NCI-H187 (cell line): ENCODE results near the gene LRP5.
"Not testable (repeated sequence)": the region's sequence is repeated elsewhere in the genome, so short reads cannot be mapped to it uniquely, and the experiment has no call there.

Experiments
- DNase-seq, 2 experiments: peaks; one replicate each; lab custom pipeline; 2025; lab: John Stamatoyannopoulos, UW

LRP5 gene

DNA sequence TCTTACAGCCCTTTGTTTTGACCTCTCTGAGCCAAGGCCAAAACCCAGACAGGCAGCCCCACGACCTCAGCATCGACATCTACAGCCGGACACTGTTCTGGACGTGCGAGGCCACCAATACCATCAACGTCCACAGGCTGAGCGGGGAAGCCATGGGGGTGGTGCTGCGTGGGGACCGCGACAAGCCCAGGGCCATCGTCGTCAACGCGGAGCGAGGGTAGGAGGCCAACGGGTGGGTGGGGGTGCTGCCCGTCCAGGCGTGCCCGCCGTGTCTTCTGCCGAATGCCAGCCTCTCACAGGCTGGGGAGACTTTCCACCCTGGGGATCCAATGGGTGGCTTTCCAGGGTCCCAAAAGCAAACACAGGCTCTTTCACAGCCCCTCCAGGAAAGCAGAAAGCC lies 111.1 kb downstream of the LRP5 start:
- DNase-seq = no peak

DNA sequence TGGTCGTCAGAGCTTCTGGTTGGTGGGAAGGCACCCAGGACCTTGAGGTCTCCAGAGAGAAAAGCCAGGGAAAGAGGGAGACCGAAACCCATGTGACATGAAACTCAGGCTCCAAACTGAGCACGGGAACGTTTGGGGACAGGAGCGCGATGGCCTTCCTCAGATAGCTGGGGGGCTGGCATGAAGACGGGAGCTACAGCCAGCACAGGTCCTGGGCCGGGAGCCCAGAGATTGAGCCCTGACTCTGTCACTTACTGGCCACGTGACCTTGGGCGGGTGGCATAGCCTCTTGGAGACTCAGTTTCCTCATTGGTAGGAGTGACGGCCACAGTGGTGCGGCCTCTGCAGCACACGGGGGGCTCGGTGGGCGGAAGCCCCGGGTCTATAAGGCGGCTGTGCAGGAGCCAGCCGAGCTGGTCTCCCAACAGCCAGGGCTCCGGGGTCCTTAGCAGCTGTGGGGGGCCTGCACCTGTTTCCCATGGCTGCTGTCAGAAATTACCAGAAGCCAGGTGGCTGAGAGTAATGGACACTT lies 111.8 kb downstream of the LRP5 start:
- DNase-seq = no peak

DNA sequence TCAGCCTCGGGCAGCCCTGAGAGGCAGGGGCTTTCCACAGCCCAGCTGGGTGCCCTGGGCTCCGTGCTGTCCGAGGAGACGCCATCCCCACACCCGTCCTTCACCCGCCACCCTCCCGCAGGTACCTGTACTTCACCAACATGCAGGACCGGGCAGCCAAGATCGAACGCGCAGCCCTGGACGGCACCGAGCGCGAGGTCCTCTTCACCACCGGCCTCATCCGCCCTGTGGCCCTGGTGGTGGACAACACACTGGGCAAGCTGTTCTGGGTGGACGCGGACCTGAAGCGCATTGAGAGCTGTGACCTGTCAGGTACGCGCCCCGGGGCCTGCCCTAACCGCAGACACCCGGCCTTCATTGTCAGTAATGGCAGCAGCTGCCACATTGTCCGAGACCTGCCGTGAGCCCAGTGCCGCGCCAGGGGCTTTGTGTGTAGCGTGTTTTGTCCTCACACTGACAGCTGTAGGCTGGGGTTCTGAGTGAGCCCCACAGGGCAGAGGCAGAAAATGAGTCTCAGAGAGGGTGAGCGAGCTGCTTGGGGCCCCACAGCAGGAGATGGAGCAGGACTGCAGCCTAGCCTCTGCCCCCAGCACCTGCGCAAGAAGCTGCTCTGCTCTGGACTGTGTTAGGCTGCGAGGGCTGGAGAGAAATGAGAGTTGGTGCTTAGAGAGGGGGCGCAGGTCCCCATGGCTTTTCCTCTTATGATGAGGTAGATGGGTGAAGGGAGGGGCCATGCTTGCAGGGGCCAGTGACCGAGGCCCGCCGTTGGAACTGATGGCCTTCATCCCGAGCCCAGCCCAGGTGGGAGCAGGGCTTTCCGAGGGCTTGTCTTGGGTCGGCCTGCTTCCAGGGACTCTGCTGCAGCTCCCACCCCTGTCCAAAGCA lies 112.8 kb downstream of the LRP5 start:
- DNase-seq = no peak

DNA sequence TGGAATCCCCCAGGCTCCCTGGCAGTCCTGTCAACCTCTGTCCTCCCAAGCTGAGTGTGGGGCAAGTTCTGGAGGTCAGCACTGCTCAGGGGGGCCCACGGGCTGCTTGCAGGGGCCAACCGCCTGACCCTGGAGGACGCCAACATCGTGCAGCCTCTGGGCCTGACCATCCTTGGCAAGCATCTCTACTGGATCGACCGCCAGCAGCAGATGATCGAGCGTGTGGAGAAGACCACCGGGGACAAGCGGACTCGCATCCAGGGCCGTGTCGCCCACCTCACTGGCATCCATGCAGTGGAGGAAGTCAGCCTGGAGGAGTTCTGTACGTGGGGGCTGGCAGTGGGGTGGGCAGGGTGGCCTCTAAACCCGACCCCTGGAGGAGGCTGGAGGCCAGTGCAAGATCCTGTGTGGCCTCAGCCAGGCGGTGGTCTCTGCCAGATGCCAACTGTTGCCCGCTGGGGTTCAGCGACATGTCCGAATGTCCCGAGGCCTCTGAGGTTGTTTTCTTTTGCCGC lies 113.5 kb downstream of the LRP5 start:
- DNase-seq = no peak

DNA sequence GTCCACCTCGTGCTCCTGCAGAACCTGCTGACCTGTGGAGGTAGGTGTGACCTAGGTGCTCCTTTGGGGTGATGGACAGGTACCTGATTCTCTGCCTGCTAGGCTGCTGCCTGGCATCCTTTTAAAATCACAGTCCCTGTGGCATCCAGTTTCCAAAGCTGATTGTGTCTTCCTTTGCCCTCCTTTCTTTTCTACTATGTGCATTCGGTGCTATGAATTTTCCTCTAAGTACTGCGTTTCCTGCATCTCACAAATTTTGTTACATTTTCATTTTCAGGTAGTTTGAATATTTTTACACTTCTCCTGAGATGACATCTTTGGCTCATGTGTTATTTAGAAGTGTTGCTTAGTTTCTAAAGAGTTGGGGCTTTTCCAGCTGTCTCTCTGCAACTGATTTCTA lies 117.3 kb downstream of the LRP5 start:
- no peak for DNase-seq

DNA sequence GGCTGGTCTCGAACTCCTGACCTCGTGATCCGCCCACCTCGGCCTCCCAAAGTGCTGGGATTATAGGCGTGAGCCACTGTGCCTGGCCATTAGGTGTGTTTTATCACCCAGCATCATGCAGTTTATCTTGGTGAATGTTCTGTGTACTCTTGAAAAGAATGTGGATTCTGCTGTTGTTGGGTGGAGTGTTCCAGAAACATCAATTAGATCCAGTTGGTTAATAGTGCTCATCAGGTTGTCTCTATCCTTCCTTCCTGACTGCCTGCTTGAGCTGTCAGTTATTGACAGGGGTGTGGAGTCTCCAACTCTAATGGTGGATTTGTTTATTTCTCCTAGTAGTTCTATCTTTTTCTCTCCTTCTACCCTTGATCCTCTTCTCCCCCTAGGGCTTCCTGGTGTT lies 118.0 kb downstream of the LRP5 start:
- no peak for DNase-seq

DNA sequence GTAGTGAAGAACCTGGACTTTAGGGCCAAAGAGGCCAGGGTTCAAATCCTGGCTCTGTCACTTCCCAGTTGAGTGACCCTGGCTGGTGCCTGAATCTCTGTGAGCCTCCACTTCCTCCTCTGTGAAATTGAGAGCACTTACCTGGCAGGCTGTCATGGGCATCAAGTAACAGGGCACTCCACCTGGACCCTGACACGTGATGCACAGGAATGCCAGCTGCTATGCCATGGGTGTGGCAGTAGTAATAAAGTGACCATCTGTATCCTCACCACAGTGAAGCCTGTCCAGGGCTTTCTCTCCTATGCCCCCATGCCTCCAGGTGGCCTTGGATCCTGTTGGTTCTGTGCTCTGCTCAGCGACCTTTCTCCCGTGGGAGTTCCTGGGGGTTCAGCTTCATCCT lies 118.4 kb downstream of the LRP5 start:
- DNase-seq = no peak

DNA sequence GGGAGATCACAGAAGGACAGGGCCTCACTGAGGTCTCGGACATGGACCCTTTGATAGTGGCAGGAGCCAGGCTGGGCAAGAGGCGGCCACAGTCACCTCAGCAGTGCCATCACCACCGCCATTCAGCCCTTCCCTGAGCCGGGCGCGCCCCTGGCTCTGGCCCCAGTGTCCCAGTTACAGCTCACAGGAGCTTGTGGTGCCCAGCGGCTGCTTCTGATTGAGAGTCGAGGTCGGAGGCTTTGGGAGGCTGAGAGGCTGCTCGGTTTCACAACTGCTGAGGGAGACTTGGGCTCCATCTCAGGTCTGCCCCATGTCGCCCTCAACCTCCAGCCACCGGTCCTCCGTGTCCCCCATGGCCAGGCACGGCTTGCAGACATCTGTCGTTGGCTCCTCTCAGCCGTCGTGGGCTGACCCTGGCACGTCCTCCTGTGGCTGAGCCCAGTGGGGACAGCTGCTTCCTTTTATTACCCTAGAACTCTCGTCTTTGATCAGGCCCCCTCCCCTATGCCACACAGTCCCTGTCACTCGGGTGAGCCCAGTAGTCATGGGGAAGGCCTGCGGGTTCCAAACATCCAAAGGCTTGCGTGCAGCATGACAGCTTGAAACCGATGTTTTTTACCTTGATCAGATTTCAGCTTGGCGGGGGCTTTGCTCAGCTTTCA lies 119.7 kb downstream of the LRP5 start:
- DNase-seq = no peak

DNA sequence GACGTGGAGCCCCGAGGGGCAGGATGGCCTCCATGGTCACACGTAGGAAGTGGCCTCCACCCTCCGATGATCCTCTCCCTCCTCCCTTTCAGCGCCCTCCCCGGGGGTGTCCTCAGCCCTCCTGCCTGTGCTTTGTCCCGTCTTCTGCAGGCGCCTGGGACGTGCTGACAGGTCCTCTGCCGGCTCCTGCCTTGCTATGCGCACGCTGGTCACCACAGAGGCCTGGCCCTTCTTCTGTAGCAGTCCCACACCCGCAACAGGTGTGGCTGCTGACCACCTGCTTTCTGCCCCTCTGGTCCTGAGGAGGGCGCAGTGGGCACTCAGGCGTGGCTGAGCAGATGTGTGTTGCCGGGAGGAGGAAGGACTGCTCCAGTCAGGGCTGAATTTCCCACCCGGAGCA lies 120.5 kb downstream of the LRP5 start:
- DNase-seq = no peak

DNA sequence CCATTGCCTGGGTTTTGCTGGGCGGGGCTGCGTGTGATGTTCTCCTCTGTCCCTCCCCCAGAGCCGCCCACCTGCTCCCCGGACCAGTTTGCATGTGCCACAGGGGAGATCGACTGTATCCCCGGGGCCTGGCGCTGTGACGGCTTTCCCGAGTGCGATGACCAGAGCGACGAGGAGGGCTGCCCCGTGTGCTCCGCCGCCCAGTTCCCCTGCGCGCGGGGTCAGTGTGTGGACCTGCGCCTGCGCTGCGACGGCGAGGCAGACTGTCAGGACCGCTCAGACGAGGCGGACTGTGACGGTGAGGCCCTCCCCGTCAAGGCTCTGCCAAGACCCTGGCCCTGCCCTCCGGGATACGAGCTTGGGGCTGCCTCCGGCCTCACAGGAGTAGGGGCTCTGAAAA lies 121.2 kb downstream of the LRP5 start:
- no peak for DNase-seq

DNA sequence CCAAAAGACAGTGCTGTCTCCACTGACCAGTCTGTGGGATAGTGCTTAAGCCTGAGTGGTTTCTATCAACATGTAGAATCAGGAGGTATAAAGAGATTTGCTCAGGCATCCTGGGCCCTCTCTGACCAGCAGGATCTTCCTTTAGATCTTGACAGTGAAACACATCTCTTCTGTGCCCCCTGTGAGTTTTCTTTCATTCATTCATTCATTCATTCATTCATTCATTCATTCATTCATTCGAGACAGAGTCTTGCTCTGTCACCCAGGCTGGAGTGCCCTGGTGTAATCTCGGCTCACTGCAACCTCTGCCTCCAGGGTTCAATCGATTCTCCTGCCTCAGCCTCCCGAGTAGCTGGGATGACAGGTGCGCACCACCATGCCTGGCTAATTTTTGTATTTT lies 121.8 kb downstream of the LRP5 start:
- DNase-seq = not testable (repeated sequence)

DNA sequence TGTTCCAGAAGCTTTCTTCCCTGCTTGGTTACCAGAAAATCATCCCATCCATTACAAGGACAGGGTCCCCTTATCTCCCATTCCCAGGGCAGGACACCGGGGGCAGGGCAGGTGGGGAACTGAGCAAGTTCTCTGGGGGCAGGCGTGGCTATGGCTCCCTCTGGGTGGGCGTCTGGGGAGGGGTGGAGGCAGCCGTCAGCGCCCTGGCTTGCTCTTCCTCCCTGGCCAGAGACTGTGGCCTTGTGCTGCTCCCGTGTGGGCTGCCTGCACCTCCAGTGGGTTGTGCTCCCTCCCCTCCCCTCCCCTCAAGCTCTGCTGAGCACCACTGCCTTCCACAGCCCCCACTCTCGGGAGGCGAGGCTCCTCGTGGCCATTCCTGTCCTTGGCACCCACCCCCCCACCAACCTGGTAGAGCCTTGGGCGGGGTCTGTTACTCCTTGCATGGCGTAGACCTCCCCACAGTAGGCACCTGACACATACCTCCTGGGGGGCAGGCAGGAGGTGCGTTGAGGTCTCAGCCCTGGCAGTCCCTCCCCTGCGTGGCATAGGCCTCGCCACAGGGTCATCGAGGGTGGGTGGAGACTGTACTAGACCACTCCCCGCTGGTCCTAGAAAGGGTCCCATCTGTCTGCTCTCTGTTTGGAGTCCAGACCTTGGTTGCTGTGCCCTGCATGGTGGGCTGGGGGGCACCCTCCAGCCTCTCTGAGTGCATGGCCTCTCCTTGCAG lies 123.9 kb downstream of the LRP5 start:
- DNase-seq = no peak

DNA sequence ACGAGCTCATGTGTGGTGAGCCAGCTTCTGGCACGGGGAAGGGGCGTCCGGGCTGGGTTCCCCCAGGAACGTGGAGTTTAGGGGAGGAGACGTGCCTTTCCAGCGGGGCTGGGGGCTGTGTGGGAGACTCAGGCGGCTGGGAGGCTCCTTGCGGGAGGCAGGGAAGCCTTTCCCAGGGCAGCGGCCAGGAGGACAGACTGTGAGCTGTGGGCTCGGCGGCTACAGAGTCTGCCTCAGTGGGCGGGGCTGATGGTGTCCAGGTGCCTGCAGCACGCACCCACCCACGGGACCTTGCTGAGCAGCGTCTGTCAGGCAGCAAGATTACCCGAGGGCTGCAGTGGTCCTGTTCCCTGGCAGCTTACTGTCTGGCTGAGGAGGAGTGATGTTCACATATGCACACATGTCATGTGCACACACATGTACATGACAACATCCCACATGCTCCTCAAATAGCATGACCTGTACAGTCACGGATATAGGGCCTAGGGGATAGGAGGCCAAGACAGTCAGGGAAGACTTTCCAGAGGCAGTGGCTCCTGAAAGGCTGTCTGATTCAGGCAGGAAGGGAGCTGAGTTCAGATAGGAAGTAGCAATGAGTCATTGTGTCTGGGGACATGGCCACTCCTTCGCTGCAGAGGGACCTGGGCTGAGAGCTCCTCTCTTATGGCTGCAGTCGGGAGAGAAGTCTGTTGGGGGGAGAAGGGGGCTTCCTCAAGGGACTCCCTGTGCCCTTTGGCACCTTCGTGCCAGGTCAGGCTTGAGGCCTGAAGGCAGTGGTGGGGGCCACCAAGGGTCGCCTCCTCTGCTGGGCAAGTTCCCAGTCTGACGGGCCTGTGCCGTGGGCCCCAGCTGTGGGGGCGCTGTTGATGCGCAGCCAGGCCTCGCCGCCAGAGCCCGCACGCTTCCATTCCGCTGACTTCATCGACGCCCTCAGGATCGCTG lies 124.9 kb downstream of the LRP5 start:
- DNase-seq = no peak

DNA sequence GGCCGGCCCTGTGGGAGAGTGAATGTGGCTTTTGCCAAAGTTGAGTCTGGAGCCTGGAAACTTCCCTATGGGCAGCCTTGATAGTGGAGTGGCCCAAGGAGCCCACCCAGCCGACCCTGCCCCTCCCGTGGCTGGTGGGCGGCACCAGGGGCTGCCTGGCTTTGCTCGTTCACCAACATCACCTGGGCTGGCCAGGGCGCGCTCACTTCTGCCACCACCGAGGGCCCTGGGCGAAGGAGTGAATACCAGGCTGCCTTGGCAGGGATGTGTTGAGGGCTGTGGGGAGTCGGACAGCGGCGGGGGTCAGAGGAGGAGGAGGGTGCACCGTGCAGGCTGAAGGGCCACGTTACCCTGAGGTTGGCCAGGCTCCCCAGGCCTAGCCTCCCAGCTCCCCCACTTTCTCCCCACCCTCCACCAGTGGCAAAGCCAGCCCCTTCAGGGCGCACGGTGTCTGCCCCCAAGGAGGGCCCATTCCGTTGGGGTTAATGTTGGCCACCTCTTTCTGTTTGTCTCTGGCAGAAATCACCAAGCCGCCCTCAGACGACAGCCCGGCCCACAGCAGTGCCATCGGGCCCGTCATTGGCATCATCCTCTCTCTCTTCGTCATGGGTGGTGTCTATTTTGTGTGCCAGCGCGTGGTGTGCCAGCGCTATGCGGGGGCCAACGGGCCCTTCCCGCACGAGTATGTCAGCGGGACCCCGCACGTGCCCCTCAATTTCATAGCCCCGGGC lies 125.7 kb downstream of the LRP5 start:
- no peak for DNase-seq

DNA sequence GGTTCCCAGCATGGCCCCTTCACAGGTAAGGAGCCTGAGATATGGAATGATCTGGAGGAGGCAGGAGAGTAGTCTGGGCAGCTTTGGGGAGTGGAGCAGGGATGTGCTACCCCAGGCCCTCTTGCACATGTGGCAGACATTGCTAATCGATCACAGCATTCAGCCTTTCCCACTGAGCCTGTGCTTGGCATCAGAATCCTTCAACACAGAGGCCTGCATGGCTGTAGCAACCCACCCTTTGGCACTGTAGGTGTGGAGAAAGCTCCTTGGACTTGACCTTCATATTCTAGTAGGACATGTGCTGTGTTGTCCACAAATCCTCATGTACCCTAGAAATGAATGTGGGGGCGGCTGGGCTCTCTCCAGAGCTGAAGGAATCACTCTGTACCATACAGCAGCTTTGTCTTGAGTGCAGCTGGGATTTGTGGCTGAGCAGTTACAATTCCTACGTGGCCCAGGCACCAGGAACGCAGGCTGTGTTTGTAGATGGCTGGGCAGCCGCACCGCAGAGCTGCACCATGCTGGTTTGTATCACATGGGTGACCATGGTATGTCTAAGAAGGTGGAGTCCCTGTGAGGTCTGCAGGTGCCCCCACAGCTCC lies 126.4 kb downstream of the LRP5 start:
- DNase-seq = no peak

DNA sequence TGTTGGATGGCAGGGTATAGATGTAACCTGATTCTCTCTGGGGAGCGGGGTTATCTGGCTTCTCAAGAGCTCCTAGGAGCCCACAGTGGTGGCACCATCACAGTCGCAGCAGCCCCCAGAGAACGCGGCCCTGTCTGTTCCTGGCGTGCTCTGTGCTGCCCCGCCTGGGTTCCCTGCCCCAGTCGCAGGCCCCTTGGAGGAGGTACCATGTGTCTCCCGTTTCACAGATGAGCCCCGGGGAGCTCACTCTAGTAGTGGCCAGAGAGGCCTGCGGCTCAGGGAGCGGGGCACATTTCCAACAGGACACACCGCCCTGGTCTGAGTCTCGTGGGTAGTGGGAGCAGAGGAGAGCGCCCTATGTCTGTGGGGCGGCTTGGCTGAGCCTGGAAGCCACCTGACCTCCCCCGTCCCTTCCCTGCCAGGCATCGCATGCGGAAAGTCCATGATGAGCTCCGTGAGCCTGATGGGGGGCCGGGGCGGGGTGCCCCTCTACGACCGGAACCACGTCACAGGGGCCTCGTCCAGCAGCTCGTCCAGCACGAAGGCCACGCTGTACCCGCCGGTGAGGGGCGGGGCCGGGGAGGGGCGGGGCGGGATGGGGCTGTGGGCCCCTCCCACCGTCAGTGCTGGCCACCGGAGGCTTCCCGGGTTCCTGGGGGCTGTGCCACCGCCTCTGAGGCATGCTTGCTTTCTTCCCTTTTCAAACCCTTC lies 127.1 kb downstream of the LRP5 start:
- DNase-seq = no peak

DNA sequence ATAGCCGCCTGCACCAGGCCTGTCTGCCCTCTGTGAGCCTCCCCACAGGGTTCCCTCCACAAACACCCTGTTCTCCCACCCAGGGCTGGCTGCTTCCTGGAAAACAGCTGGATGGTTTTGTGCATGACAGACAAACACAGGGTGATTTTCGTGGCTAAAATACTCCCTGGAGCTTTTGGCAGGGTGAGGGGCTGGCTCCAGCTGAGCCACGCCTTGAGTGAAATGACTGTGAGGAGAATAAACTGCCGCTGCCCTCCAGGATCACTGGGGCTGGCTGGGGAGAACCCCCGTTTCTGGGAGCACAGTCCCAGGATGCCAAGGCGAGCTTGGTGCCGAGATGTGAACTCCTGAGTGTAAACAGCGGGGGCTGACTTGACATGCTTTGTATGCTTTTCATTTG lies 127.8 kb downstream of the LRP5 start:
- DNase-seq = no peak

DNA sequence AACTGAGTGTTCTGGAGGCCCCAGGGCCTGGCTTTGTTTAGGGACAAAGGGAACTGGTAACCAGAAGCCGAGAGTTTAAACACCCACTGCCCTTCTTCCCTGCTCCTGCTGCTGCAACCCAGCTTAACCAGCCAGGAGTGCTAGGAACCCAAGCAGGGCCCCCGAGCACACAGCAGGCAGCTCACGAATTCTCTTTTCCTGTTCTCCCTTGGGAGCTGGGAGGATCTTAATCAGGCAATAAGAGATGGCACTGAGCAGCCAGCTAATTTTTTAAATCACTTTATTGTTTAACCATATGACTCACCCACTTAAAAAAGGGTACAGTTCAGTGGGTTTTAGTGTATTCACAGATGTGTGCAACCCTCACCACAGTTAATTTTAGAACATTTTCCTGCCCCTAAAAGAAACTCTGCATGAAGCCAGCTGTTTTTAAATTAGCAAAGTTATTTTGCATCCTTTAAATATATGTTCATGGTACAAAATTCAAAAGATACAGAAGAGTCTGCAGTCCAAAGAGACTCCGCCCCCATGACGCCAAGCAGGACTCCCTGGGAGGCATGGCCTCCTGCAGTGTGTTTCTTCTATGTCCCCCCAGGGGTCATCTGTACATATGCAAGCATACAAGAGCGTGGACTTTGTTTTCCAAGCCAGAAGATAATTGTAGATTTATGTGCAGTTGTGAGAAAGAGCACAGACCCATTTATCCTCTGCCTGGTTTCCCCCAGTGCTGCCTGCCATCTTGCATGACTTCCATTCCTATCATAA lies 129.3 kb downstream of the LRP5 start:
- no peak for DNase-seq

DNA sequence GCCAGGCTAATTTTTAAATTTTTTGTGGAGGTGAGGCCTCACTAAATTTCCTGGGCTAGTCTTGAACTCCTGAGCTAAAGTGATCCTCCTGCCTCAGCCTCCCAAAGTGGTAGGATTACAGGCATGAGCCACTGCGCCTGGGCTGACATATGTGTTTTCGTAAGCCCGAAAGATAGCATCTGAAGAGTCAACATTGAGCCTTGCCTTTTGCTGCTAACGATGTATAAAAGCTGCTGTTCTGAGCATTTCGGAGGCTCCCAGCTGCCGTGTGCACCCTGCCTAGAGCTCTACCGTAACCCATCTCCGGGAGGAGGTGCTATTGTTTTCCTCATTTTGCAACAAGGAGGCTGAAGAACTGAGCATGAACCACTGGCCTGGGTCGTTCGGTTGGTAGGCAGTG lies 130.0 kb downstream of the LRP5 start:
- DNase-seq = no peak
